Omental fat pad (tissue), 4 donors: ENCODE measurements around the gene OSTM1. TPM values are rescaled to one million over a fixed set of nuclear protein-coding genes. Genes with fewer than 3 reads are reported as not detected.

Experiments
- ATAC-seq: fragments of 150-250 bp; one replicate; pipeline ENCODE4 v1.9.1; 2016; ENCODE audit warnings: mild to moderate bottlenecking, moderate library complexity; ENCODE audit not compliant: low FRiP score
- DNase-seq: peaks from one replicate; pipeline ENCODE4 v3.0.0-alpha.2; 2019; ENCODE audit warnings: low spot score
- CTCF ChIP-seq, 3 donors: fragments of 450-650 bp; IDR thresholded peaks; one replicate each; pipeline ENCODE4 v1.5.1; 2016 to 2017; ENCODE audit warnings: antibody characterized with exemption in 3 of 3, mild to moderate bottlenecking in 3 of 3, moderate library complexity in 2 of 3
- total RNA-seq, 4 donors: library from RNA; depleted of rRNA; stranded (reverse); fragments of >200 nt; gene quantifications; one replicate each; pipeline ENCODE4 v1.1.0, GENCODE V29; 2016

OSTM1 gene
- total RNA-seq, 4 donors from 2014 or later = 38.5 to 53.4 (median 43.1) TPM

GRCh38 chr6:108105571-108105970, 31.0 kb upstream of the OSTM1 start:
- ATAC-seq (no peak), DNase-seq (no peak)
- no peak for TF ChIP-seq CTCF (IDR thresholded peaks at IDR 0.05)

DNA sequence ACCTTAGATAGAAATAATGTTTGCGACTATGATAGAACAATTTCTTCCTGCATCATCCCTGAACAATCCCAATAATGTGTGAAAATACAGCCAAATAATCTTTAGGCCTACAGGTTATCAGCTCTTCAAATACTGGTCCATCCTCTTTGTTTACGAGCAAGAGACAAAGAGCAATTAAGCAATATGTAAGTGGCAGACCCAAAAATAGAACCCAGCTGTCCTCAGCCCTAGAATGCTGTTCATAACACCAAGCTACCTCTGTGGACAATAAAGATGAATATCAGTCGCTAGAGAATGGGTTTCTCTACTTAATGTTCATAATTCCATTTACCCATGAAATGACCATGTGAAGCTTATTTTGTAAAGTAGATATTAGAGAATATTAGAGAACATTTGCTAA, 28.4 kb upstream of the OSTM1 start:
- no peak for ATAC-seq
- no peak for DNase-seq
- no peak for TF ChIP-seq CTCF (IDR thresholded peaks at IDR 0.05)

GRCh38 chr6:108100003-108100402, 25.5 kb upstream of the OSTM1 start:
- no peak for ATAC-seq
- TF ChIP-seq CTCF (IDR thresholded peaks at IDR 0.05) = no peak
- DNase-seq = no peak

DNA sequence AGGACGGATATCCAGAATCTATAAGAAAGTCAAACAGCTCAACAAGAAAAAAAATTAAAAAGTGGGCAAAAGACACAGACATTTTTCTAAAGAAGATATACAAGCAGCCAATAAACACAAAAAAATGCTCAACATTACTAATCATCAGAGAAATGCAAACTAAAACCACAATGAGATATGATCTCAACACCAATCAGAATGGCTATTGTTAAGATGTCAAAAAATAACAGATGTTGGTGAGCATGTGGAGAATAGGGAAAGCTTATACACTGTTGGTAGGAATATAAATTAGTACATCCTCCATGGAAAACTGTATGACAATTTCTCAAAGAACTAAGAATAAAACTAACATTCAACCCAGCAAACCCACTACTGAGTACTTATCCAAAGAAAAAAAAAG, 23.3 kb upstream of the OSTM1 start:
- ATAC-seq (no peak), DNase-seq (no peak)
- TF ChIP-seq CTCF (IDR thresholded peaks at IDR 0.05) = no peak

GRCh38 chr6:108093781-108094300, 19.3 kb upstream of the OSTM1 start:
- TF ChIP-seq CTCF (IDR thresholded peaks at IDR 0.05) = no peak
- ATAC-seq = no peak
- DNase-seq = no peak

GRCh38 chr6:108091288-108091687, 16.7 kb upstream of the OSTM1 start:
- no peak for DNase-seq
- TF ChIP-seq CTCF (IDR thresholded peaks at IDR 0.05) = no peak

DNA sequence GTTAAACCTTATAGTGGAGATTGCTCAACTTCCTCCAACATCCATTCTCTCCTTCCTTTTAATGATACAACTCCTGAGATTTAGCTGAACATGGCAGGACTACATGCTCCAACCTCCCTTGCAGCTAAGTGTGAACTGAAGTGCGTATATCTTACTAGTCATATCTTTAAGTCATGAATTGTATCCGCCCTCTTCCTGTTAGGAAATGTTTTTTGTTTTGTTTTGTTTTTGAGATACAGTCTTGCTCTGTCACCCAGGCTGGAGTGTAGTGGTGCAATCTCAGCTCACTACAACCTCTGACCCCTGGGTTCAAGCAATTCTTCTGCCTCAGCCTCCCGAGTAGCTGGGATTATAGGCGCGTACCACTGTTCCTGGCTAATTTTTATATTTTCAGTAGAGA, 8.8 kb upstream of the OSTM1 start:
- no peak for DNase-seq
- no peak for ATAC-seq
- TF ChIP-seq CTCF (IDR thresholded peaks at IDR 0.05) = no peak

More at GRCh38 chr6:108091288-108091687, 16.7 kb upstream of the OSTM1 start:
- ATAC-seq = no peak
